NCI-H1694 treated with DMSO at 0.1 percent for 48 hours (cell line): Measurements from ENCODE around the gene IGFL4.
A peak's percentile ranks its signal among the peaks of the same experiment; 100 is the strongest.

Experiments used
- DNase-seq: peaks from one replicate; lab custom pipeline; 2025; lab: John Stamatoyannopoulos, UW

IGFL4 gene

GRCh38 chr19:46020819-46021125, 20.0 kb downstream of the IGFL4 start:
- no peak for DNase-seq

- DNase-seq: no peak
Measured at GRCh38 chr19:46019270-46019669, 21.5 kb downstream of the IGFL4 start.

GRCh38 chr19:46018729-46019251, 22.0 kb downstream of the IGFL4 start:
- no peak for DNase-seq

GRCh38 chr19:46017874-46018675, 22.7 kb downstream of the IGFL4 start:
- DNase-seq: no peak

- DNase-seq: no peak
Measured at GRCh38 chr19:46017095-46017429, 23.7 kb downstream of the IGFL4 start.

GRCh38 chr19:46016426-46017094, 24.2 kb downstream of the IGFL4 start:
- peak; percentile 56 for DNase-seq

GRCh38 chr19:46015687-46016425, 24.9 kb downstream of the IGFL4 start:
- DNase-seq: peak; percentile 9

- no peak for DNase-seq
Measured at GRCh38 chr19:46014941-46015686, 25.7 kb downstream of the IGFL4 start.

- DNase-seq: no peak
Measured at GRCh38 chr19:46014534-46014933, 26.3 kb downstream of the IGFL4 start.

- peak; percentile 59 for DNase-seq
Measured at GRCh38 chr19:46009530-46010510, 31.0 kb downstream of the IGFL4 start.

- DNase-seq: no peak
Measured at GRCh38 chr19:46006411-46006810, 34.4 kb downstream of the IGFL4 start.

GRCh38 chr19:46002678-46003275, 38.0 kb downstream of the IGFL4 start:
- no peak for DNase-seq

GRCh38 chr19:46000491-46001246, 40.1 kb downstream of the IGFL4 start:
- DNase-seq: no peak

- no peak for DNase-seq
Measured at GRCh38 chr19:45999653-46000121, 41.1 kb downstream of the IGFL4 start.

GRCh38 chr19:45998834-45999233, 42.0 kb downstream of the IGFL4 start:
- DNase-seq: no peak

- no peak for DNase-seq
Measured at GRCh38 chr19:45996933-45997332, 43.9 kb downstream of the IGFL4 start.

GRCh38 chr19:45995715-45996385, 45.0 kb downstream of the IGFL4 start:
- DNase-seq: no peak

- peak; percentile 99 for DNase-seq
Measured at GRCh38 chr19:45994998-45995714, 45.6 kb downstream of the IGFL4 start, which contains the start of gene CCDC61. TSS of gene CCDC61 (plus strand) at chr19:45995467. CDS start at chr19:46003019, 7,552 bp downstream.
